Mesenchymal stem cell (in vitro differentiated cells and primary cell): Measurements from ENCODE around the gene ADAP1.

Experiments
- DNase-seq: peaks from one replicate; pipeline ENCODE4 v3.0.0-alpha.2; 2013
- H2AFZ ChIP-seq: one replicate; pipeline ENCODE4 v1.6.1; 2013; ENCODE audit warnings: low read depth, mild to moderate bottlenecking, control low read depth, inconsistent platforms, low read length, moderate library complexity
- H2AK5ac ChIP-seq: 2 replicates; pipeline ENCODE4 v1.6.1; 2013; ENCODE audit warnings: low read length, moderate library complexity, mild to moderate bottlenecking, inconsistent platforms; ENCODE audit not compliant: severe bottlenecking
- H2BK120ac ChIP-seq: one replicate; pipeline ENCODE4 v1.6.1; 2013; ENCODE audit warnings: low read depth, mild to moderate bottlenecking, inconsistent platforms, low read length, moderate library complexity
- H2BK12ac ChIP-seq, 2 experiments: one replicate each; pipeline ENCODE4 v1.6.1; 2013; ENCODE audit warnings: inconsistent platforms in 2 of 2, low read length in 2 of 2, mild to moderate bottlenecking in 2 of 2, moderate library complexity in 2 of 2, control low read depth in 1 of 2
- H2BK15ac ChIP-seq: one replicate; pipeline ENCODE4 v1.6.1; 2013; ENCODE audit warnings: mild to moderate bottlenecking, low read depth, inconsistent platforms; ENCODE audit not compliant: poor library complexity, severe bottlenecking
- H2BK5ac ChIP-seq: 2 replicates; pipeline ENCODE4 v1.6.1; 2013; ENCODE audit warnings: low read depth, mild to moderate bottlenecking, low read length, control low read depth, inconsistent platforms; ENCODE audit not compliant: poor library complexity, severe bottlenecking
- H3K14ac ChIP-seq, 2 experiments: one replicate each; pipeline ENCODE4 v1.6.1; 2013; ENCODE audit warnings: inconsistent platforms in 2 of 2, low read length in 2 of 2, control low read depth in 1 of 2, mild to moderate bottlenecking in 1 of 2, moderate library complexity in 1 of 2
- H3K18ac ChIP-seq, 2 experiments: one replicate each; pipeline ENCODE4 v1.6.1; 2013; ENCODE audit warnings: inconsistent platforms in 2 of 2, low read length in 2 of 2, control low read depth in 1 of 2, low read depth in 1 of 2, mild to moderate bottlenecking in 1 of 2
- H3K23ac ChIP-seq, 2 experiments: one replicate each; pipeline ENCODE4 v1.6.1; 2013; ENCODE audit warnings: inconsistent platforms in 2 of 2, low read length in 2 of 2, mild to moderate bottlenecking in 2 of 2, moderate library complexity in 2 of 2, control low read depth in 1 of 2
- H3K27ac ChIP-seq: 2 replicates; pipeline ENCODE4 v1.5.1; 2013; ENCODE audit warnings: mild to moderate bottlenecking, moderate library complexity, low read length, control low read depth, inconsistent platforms; ENCODE audit not compliant: poor library complexity, severe bottlenecking
- H3K27me3 ChIP-seq, 2 experiments: 2 replicates each; pipeline versions ENCODE4 v1.6.1 to v1.7.0; 2013; ENCODE audit warnings: low read length in 2 of 2, mild to moderate bottlenecking in 2 of 2, moderate library complexity in 2 of 2, control low read depth in 1 of 2, inconsistent platforms in 1 of 2; ENCODE audit not compliant: control insufficient read depth in 1 of 2, insufficient read depth in 1 of 2
- H3K36me3 ChIP-seq, 2 experiments: 2 replicates each; pipeline versions ENCODE4 v1.6.1 to v1.7.0; 2013; ENCODE audit warnings: low read length in 2 of 2, control low read depth in 1 of 2, inconsistent platforms in 1 of 2, low read depth in 1 of 2, mild to moderate bottlenecking in 1 of 2; ENCODE audit not compliant: insufficient read depth in 2 of 2, control insufficient read depth in 1 of 2
- H3K4ac ChIP-seq, 2 experiments: one replicate each; pipeline ENCODE4 v1.6.1; 2013; ENCODE audit warnings: inconsistent platforms in 2 of 2, low read length in 2 of 2, mild to moderate bottlenecking in 2 of 2, moderate library complexity in 2 of 2, control low read depth in 1 of 2, low read depth in 1 of 2
- H3K4me1 ChIP-seq: 2 replicates; pipeline ENCODE4 v1.6.1; 2013; ENCODE audit warnings: low read depth, low read length, control low read depth; ENCODE audit not compliant: control insufficient read depth, insufficient read depth
- H3K4me2 ChIP-seq: 2 replicates; pipeline ENCODE4 v1.6.1; 2013; ENCODE audit warnings: low read length, mild to moderate bottlenecking, inconsistent platforms; ENCODE audit not compliant: poor library complexity, severe bottlenecking
- H3K4me3 ChIP-seq, 2 experiments: 2 replicates each; pipeline versions ENCODE4 v1.5.1 to v1.7.0; 2013; ENCODE audit warnings: low read length in 2 of 2, mild to moderate bottlenecking in 2 of 2, control low read depth in 1 of 2, low read depth in 1 of 2; ENCODE audit not compliant: insufficient read depth in 1 of 2
- H3K79me1 ChIP-seq: replicated peaks from 2 replicates; pipeline ENCODE4 v1.6.1; 2013; ENCODE audit warnings: mild to moderate bottlenecking, control low read depth, low read length, inconsistent platforms; ENCODE audit not compliant: poor library complexity, severe bottlenecking
- H3K9ac ChIP-seq: 2 replicates; pipeline ENCODE4 v1.7.0; 2013; ENCODE audit warnings: mild to moderate bottlenecking, low read length, moderate library complexity
- H3K9me3 ChIP-seq: 2 replicates; pipeline ENCODE4 v1.7.0; 2013; ENCODE audit warnings: mild to moderate bottlenecking, low read length; ENCODE audit not compliant: control insufficient read depth
- H4K8ac ChIP-seq: one replicate; pipeline ENCODE4 v1.6.1; 2013; ENCODE audit warnings: inconsistent platforms, mild to moderate bottlenecking, low read length, moderate library complexity
- H4K91ac ChIP-seq: one replicate; pipeline ENCODE4 v1.6.1; 2013; ENCODE audit warnings: mild to moderate bottlenecking, low read length, inconsistent platforms
- WGBS: methylation state at CpG from one replicate; pipeline ENCODE4 v1.1.7; 2013; ENCODE audit warnings: mixed read lengths; 5-methylcytosine and 5-hydroxymethylcytosine counted together

The ADAP1 gene

GRCh38 chr7:849781-850180, 104.7 kb downstream of the ADAP1 start:
- Histone ChIP-seq H3K14ac (no peak overlapping the region), H3K9ac (no peak overlapping the region), H3K4me2 (no peak overlapping the region), H3K23ac (no peak overlapping the region), H2AFZ (no peak overlapping the region), H3K18ac (no peak overlapping the region), H3K4ac (no peak overlapping the region), H3K9me3 (no peaks in the 10 kb centered on the region), H2BK15ac (no peak overlapping the region), H3K27me3 (no peaks in the 10 kb centered on the region), H4K8ac (no peak overlapping the region), H4K91ac (no peak overlapping the region), H2BK120ac (no peak overlapping the region), H3K4me1 (peaks cover 1% of the 10 kb centered on the region), H3K36me3 (peaks cover 56 to 78% of the 10 kb centered on the region in 2 experiments), H2BK5ac (no peak overlapping the region), H3K4me3 (no peak overlapping the region), H3K27ac (no peak overlapping the region), H2BK12ac (no peak overlapping the region), H2AK5ac (no peak overlapping the region), H3K79me1 (peaks cover 28% of the 10 kb centered on the region)
- WGBS: 94% methylated on average over 19 of the region's 19 CpGs
- no peak for DNase-seq

DNA sequence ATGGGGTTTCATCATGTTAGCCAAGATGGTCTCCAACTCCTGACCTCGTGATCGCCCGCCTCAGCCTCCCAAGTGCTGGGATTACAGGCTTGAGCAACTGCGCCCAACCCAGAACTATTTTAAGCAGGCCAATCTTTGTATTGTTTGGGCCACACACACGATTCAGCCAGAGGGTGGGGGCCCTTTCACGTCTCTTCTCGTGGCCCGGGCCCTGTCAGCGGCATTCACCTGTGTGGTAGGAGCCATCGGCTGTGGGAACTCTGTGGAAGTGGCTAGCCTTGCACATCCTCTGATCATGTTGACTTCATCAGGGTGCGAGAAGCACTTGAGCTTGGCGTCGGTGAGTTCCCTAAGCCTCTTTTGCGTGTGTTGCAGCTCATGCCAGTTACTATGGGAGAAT, 105.3 kb downstream of the ADAP1 start:
- no peak overlapping the region for H2BK5ac ChIP-seq
- no peak overlapping the region for H4K8ac ChIP-seq
- H2BK15ac ChIP-seq: no peak overlapping the region
- no peak overlapping the region for H3K18ac ChIP-seq
- no peak overlapping the region for H3K27ac ChIP-seq
- no peak overlapping the region for H3K4ac ChIP-seq
- H3K9me3 ChIP-seq: no peaks in the 10 kb centered on the region
- no peak overlapping the region for H2AK5ac ChIP-seq
- 94% methylated on average over 14 of the region's 14 CpGs for WGBS
- H2BK12ac ChIP-seq: no peak overlapping the region
- peaks cover 2% of the 10 kb centered on the region for H3K4me1 ChIP-seq
- no peak overlapping the region for H4K91ac ChIP-seq
- no peak overlapping the region for H3K4me3 ChIP-seq
- no peak overlapping the region for H2AFZ ChIP-seq
- no peak for DNase-seq
- no peak overlapping the region for H3K4me2 ChIP-seq
- peaks cover 31% of the 10 kb centered on the region for H3K79me1 ChIP-seq
- H3K27me3 ChIP-seq: no peaks in the 10 kb centered on the region
- no peak overlapping the region for H3K23ac ChIP-seq
- H3K14ac ChIP-seq: no peak overlapping the region
- no peak overlapping the region for H3K9ac ChIP-seq
- H3K36me3 ChIP-seq: peaks cover 57 to 78% of the 10 kb centered on the region in 2 experiments
- H2BK120ac ChIP-seq: no peak overlapping the region
